ENCODE measurements around the gene CSMD2.

The CSMD2 gene

DNA sequence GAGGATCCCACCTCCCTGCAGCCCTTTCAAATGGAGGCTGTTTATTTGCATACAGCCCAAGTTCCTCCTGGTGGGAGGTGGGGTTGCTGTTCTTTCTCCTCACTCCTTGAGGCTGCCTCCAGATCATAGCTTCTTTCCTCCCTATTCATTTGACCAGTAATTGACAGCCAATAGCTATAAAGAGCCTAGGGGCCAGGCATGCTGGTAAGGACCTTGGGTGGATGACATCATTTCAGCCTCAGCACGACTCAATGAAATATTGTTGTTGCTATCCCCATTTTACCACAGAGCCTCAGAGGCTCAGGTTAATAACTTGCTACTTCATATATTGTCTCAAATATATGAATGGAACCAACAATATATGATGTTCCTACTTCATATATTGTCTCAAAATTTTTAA, 661.5 kb downstream of the CSMD2 start:
- Mint-ChIP-seq H3K4me3 (no peak overlapping the region), H3K36me3 (ENCODE audit: insufficient read depth) (no peaks in the 10 kb centered on the region), H3K4me1 (ENCODE audit: low read depth in 2 of 2) (no peaks in the 10 kb centered on the region), H3K27me3 (no peaks in the 10 kb centered on the region), H3K27ac (no peak overlapping the region), H3K9me3 (peaks cover 0 to 1% of the 10 kb centered on the region in 2 donors)
- no peak for ATAC-seq (replicated peaks)
- no peak for DNase-seq

DNA sequence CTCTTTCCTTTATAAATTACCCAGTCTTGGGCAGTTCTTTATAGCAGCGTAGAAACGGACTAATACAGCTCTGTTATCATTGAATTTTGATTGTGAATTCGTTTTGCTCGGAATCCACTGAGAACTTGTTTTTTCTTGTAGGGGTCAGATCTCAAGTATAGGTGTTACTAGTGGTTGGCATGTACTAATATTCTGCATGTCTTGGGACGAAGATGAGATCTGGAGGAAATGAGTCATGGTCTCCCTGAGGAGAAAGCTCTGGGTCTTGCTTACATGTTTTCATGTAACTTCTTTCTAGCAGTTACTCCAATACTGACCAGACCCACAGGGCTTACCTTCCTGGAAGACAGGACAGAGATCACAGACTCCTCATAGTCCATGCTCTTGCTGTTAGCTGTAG, 662.3 kb downstream of the CSMD2 start:
- peaks cover 1 to 2% of the 10 kb centered on the region in 2 donors for H3K9me3 Mint-ChIP-seq
- ATAC-seq (replicated peaks) (no peak), DNase-seq (no peak)
- no peaks in the 10 kb centered on the region for H3K36me3 Mint-ChIP-seq (ENCODE audit: insufficient read depth)
- H3K27me3 Mint-ChIP-seq = no peaks in the 10 kb centered on the region
- no peak overlapping the region for H3K27ac Mint-ChIP-seq
- no peak overlapping the region for H3K4me3 Mint-ChIP-seq
- H3K4me1 Mint-ChIP-seq (ENCODE audit: low read depth in 2 of 2) = no peaks in the 10 kb centered on the region

DNA sequence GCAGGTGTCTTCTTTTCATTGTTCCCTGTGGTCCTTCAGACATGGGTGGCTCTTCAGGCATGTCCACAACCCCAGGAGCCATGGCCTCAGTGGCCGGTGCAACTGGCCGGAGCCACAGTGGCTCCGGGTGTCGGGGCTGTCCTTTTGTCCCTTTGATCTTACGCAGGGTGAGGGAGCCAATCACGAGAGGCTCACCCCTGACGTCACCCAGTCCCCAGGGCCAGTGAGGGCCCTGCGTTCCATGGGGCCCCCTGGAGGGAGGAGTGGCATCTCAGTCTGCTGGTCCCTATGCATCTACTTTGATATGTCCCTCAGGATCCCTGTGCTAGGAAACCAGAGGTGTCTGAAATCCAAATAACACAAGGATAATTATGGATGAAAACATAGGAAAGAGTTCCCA, 663.3 kb downstream of the CSMD2 start:
- H3K27me3 Mint-ChIP-seq = no peaks in the 10 kb centered on the region
- H3K9me3 Mint-ChIP-seq = peaks cover 1 to 12% of the 10 kb centered on the region in 2 donors
- no peak overlapping the region for H3K27ac Mint-ChIP-seq
- ATAC-seq (replicated peaks) = no peak
- H3K4me1 Mint-ChIP-seq (ENCODE audit: low read depth in 2 of 2) = no peaks in the 10 kb centered on the region
- no peak for DNase-seq
- no peaks in the 10 kb centered on the region for H3K36me3 Mint-ChIP-seq (ENCODE audit: insufficient read depth)
- no peak overlapping the region for H3K4me3 Mint-ChIP-seq

DNA sequence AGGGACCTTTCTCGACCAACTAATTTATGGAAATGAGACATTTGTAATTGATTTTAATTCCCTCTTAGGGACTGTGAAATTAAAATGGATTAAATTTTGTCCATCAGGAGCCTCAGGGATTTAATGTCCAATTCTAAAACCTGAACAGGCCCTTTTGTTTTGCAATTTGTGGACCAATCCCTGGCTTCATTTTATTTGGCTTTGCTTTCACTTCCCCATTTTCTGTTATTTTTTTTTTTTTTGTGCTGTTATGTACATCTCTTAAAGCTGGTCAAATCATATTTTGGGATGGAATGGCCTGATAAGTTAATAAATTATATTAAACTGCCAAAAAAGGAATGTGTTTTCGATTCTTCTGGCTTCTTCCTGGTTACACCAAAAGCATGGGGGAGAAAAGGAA, 663.7 kb downstream of the CSMD2 start:
- Mint-ChIP-seq H3K36me3 (ENCODE audit: insufficient read depth) (no peaks in the 10 kb centered on the region), H3K4me1 (ENCODE audit: low read depth in 2 of 2) (no peaks in the 10 kb centered on the region), H3K4me3 (no peak overlapping the region), H3K9me3 (peaks cover 1 to 12% of the 10 kb centered on the region in 2 donors), H3K27ac (no peak overlapping the region), H3K27me3 (no peaks in the 10 kb centered on the region)
- ATAC-seq (replicated peaks) (no peak), DNase-seq (no peak)

DNA sequence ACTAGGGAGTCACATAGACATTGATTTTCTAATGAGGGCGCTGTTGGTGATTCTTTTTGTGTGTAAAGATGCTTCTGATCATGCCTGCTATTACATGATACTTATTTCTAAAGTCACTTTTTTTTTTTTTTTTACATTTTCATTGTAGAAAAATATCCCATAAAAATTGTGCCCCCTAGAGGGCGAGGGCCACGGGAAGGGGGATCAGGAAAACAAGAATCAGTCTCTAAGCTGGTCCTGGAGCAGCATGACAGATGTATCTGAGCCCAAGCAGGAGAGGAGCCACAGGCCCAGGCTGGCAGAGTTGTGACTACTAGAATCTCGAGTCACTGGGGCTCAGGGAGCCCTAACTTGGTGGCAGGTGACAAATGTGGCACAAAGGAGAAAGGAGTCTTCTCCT, 664.5 kb downstream of the CSMD2 start:
- Mint-ChIP-seq H3K4me1 (ENCODE audit: low read depth in 2 of 2) (no peaks in the 10 kb centered on the region), H3K27ac (no peak overlapping the region), H3K27me3 (no peaks in the 10 kb centered on the region), H3K4me3 (no peak overlapping the region), H3K36me3 (ENCODE audit: insufficient read depth) (no peaks in the 10 kb centered on the region), H3K9me3 (peaks cover 1 to 12% of the 10 kb centered on the region in 2 donors)
- ATAC-seq (replicated peaks) (no peak), DNase-seq (no peak)

DNA sequence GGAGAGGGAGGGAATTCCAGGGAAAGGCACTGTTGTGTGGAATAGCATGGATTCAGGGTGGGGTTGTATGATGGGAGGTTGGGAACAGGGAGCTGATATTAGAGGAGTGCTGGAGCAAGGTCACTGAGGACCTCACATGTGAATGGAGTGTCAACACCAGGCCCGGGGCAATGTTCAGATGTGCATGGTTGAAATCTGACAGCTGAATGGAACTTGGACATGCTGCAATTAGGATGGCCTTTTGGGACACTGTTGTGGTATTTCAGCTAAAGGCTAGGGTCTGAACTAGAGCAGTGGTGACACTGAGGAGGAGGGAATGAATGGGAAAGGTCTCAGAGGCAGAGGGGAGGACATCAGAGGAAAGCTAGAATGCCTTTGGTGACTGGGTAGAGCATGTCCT, 667.6 kb downstream of the CSMD2 start:
- Mint-ChIP-seq H3K27ac (no peak overlapping the region), H3K36me3 (ENCODE audit: insufficient read depth) (no peaks in the 10 kb centered on the region), H3K4me1 (ENCODE audit: low read depth in 2 of 2) (no peaks in the 10 kb centered on the region), H3K9me3 (peaks cover 10 to 26% of the 10 kb centered on the region in 2 donors), H3K4me3 (no peak overlapping the region), H3K27me3 (no peaks in the 10 kb centered on the region)
- ATAC-seq (replicated peaks) (no peak), DNase-seq (no peak)

DNA sequence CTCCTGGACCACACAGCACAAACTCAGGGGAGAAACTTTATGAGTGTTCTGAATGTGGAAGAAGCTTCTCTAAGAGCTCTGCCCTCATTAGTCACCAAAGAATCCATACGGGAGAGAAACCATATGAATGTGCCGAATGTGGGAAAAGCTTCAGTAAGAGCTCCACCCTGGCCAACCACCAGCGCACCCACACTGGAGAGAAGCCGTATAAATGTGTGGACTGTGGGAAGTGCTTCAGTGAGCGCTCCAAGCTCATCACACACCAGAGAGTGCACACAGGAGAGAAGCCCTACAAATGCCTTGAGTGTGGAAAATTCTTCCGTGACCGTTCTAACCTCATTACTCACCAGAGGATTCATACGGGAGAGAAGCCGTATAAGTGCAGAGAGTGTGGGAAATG, 670.1 kb downstream of the CSMD2 start:
- peaks cover 12 to 26% of the 10 kb centered on the region in 2 donors for H3K9me3 Mint-ChIP-seq
- no peak overlapping the region for H3K27ac Mint-ChIP-seq
- no peaks in the 10 kb centered on the region for H3K27me3 Mint-ChIP-seq
- H3K36me3 Mint-ChIP-seq (ENCODE audit: insufficient read depth) = no peaks in the 10 kb centered on the region
- H3K4me1 Mint-ChIP-seq (ENCODE audit: low read depth in 2 of 2) = no peaks in the 10 kb centered on the region
- no peak for ATAC-seq (replicated peaks)
- no peak for DNase-seq
- H3K4me3 Mint-ChIP-seq = no peak overlapping the region

DNA sequence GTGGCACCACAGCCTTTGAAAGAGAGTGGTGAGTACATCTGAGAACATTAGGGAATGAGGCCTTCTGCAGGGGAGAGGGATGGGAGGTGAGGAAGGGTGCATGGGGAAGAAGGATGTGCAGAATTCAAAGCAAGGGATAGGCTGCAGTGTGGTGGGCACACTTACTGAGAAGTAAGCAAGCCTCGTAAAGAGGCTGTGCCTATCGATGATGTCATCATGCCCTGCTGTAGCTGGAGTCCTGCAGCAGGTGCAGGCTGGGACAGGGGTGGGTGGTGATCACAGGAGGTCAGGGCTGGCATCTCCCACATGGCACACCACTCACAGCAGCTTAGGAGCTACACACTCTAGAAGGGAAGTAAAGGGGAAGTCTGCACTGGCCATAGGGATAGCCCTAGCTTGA, 676.4 kb downstream of the CSMD2 start:
- no peaks in the 10 kb centered on the region for H3K4me1 Mint-ChIP-seq (ENCODE audit: low read depth in 2 of 2)
- no peak overlapping the region for H3K4me3 Mint-ChIP-seq
- no peak overlapping the region for H3K27ac Mint-ChIP-seq
- H3K36me3 Mint-ChIP-seq (ENCODE audit: insufficient read depth) = peaks cover 10% of the 10 kb centered on the region
- no peak for ATAC-seq (replicated peaks)
- H3K27me3 Mint-ChIP-seq = no peaks in the 10 kb centered on the region
- no peak for DNase-seq
- H3K9me3 Mint-ChIP-seq = peaks cover 2 to 3% of the 10 kb centered on the region in 2 donors

DNA sequence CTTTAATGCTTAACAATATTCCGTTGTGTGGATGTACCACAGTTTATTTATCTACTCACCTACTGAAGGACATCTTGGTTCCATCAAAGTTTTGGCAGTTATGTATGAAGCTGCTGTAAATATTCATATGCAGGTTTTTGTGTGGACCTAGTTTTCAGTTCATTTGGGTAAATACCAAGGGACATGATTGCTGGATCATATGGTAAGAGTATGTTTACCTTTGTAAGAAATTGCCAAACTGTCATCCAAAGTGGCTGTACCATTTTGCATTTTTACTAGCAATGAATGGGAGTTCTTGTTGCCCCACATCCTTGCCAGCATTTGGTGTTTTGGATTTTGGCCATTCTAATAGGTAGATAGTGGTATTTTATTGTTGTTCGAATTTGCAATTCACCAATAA, 682.6 kb downstream of the CSMD2 start:
- Mint-ChIP-seq H3K27ac (no peak overlapping the region), H3K4me1 (ENCODE audit: low read depth in 2 of 2) (peaks cover 0 to 7% of the 10 kb centered on the region in 2 donors), H3K36me3 (ENCODE audit: insufficient read depth) (peaks cover 7% of the 10 kb centered on the region), H3K27me3 (no peaks in the 10 kb centered on the region), H3K4me3 (no peak overlapping the region), H3K9me3 (no peaks in the 10 kb centered on the region)
- DNase-seq (no peak), ATAC-seq (replicated peaks) (no peak)

DNA sequence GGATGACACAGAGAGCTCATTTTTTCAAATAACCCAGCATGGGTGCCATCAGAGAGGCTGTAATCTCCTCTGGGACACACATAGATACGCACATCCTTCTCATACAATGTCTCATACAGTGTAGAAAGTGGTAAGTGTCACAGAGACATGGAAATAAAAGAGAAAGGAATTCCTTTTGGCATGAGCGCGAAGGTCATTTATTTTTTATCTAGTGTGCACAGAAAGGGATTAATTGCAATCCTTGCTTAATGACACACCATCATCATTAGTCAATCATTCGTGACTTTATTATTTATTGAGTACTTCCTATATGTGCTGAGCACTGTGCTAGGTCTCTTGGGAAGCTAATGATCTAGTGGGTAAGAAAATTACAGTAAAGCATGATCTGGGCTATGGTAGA, 687.6 kb downstream of the CSMD2 start:
- Mint-ChIP-seq H3K4me1 (ENCODE audit: low read depth in 2 of 2) (peaks cover 12 to 13% of the 10 kb centered on the region in 2 donors), H3K27ac (no peak overlapping the region), H3K27me3 (no peaks in the 10 kb centered on the region), H3K4me3 (no peak overlapping the region), H3K9me3 (no peaks in the 10 kb centered on the region), H3K36me3 (ENCODE audit: insufficient read depth) (peaks cover 5% of the 10 kb centered on the region)
- DNase-seq = no peak
- no peak for ATAC-seq (replicated peaks)

DNA sequence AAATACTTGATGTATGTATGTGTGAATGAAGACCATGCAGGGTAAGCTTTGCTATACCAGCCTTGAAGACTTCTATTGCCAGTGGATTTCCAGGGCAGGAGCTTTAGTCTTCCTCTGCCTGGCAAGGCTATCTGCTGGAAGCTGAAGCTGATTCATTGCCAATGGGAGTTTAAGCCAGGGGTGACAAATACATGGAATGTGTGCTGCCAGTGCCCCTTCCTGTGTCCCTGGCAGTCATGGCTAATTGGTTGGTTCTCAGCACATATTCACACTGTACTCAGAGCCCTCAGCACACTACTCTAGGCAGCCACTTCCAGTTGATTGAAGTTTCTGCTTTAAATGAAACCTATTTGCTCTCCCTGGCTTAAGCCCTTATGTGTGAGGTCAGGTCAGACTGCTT, 691.1 kb downstream of the CSMD2 start:
- H3K27me3 Mint-ChIP-seq = no peaks in the 10 kb centered on the region
- no peaks in the 10 kb centered on the region for H3K9me3 Mint-ChIP-seq
- H3K27ac Mint-ChIP-seq = peak overlapping the region in 1 of 2 donors; percentile 96
- H3K4me3 Mint-ChIP-seq = no peak overlapping the region
- no peak for ATAC-seq (replicated peaks)
- DNase-seq = no peak
- H3K4me1 Mint-ChIP-seq (ENCODE audit: low read depth in 2 of 2) = peaks cover 22% of the 10 kb centered on the region in 2 donors
- peaks cover 5% of the 10 kb centered on the region for H3K36me3 Mint-ChIP-seq (ENCODE audit: insufficient read depth)

DNA sequence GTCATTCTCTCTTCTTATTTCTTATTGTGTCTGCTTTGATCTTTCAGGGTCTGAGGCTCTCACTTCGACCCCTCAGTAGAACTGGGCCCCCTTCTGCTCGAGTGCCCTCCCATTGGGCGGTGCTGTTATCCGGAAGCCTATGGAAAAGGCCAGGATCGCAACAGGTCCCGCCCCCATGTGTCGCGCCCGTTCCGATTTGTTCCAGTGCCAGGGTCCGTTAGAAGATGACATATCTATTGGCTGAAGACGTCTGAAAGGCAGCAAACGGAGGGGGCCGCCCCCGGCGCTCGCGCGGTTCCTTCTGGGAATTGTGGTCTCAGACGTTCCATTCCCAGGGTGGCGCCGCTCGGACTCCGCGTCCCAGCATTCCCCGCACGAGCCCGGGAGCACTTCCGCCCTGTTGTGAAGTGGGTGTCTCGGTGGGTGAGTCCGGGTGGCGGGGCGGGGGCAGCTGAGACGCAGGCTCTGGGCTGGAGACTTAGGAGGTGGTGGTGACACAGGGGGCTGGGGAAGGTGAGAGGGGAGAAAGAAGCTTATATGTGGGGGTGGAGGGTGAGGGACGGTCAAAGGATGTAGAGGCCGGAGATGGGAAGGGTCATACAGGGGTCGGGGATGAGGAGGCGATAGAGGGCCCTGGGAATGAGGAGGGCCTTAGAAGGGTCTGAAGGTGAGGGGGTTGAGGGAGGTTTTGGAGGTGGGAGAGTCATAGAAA, 692.6 kb downstream of the CSMD2 start, which contains the start of gene ZSCAN20:
TSS of gene ZSCAN20 (plus strand) at position 377 of the 712 bp plus-strand sequence. CDS start 6,644 bp downstream, outside the sequence.
- H3K4me1 Mint-ChIP-seq (ENCODE audit: low read depth in 2 of 2) = peaks cover 16 to 22% of the 10 kb centered on the region in 2 donors
- ATAC-seq (replicated peaks) = peak; percentile 92
- H3K4me3 Mint-ChIP-seq = peak within 1 kb of the TSS; percentile 87 to 91
- peak within 1 kb of the TSS; percentile 92 to 96 for H3K27ac Mint-ChIP-seq
- peak; percentile 66 to 73 (median 67) for DNase-seq
- no peaks in the 10 kb centered on the region for H3K9me3 Mint-ChIP-seq
- H3K36me3 Mint-ChIP-seq (ENCODE audit: insufficient read depth) = peaks cover 8% of the 10 kb centered on the region
- no peaks in the 10 kb centered on the region for H3K27me3 Mint-ChIP-seq

DNA sequence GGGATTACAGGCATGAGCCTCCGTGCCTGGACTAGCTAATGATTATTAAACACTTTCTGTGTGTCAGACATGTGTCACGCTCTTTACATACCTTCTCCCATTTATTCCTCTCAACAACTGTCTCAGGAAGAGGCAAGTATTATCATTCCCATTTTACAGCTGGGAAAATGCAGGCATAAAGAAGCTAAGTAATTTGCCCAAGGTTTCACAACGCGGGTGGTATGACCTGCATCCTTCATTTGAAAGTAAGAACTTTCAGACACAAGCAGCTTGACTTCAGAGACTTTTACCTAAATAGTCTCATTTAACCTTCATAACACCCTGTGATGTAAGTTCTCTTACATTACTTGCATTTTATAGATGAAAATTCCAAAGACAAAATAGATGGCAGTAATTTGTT, 693.6 kb downstream of the CSMD2 start:
- no peaks in the 10 kb centered on the region for H3K9me3 Mint-ChIP-seq
- no peak overlapping the region for H3K27ac Mint-ChIP-seq
- peaks cover 8% of the 10 kb centered on the region for H3K36me3 Mint-ChIP-seq (ENCODE audit: insufficient read depth)
- no peak for DNase-seq
- H3K4me3 Mint-ChIP-seq = no peak overlapping the region
- peaks cover 16 to 22% of the 10 kb centered on the region in 2 donors for H3K4me1 Mint-ChIP-seq (ENCODE audit: low read depth in 2 of 2)
- ATAC-seq (replicated peaks) = no peak
- H3K27me3 Mint-ChIP-seq = peaks cover 1 to 3% of the 10 kb centered on the region in 2 donors

DNA sequence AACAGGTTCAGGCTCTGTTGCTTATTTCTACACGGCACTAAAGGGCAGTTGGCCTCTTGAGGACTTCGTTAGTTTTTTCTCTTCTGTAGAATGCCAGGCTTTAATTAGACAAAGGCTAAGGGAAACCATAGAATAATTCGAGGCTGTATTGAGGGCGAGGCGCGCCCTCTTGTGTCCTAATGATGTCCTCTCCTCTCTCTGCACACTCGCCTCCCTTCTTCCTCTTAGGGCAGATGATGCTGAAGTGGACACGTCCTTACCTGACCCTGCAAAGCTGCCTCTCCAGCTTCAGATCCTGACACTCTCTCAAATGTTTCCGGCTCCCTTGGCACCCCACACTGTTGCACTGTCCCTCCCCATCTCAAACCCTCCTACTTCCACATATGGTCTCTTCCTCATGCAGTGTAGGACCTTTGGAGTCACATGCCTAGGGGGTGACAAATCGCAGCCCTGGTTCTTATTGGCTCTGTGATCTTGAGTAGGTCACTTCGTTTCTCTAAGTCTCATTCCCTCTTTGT, 694.5 kb downstream of the CSMD2 start:
- Mint-ChIP-seq H3K27ac (no peak overlapping the region), H3K36me3 (ENCODE audit: insufficient read depth) (peaks cover 8% of the 10 kb centered on the region), H3K4me3 (no peak overlapping the region), H3K27me3 (peaks cover 4 to 9% of the 10 kb centered on the region in 2 donors), H3K4me1 (ENCODE audit: low read depth in 2 of 2) (peaks cover 16 to 22% of the 10 kb centered on the region in 2 donors), H3K9me3 (no peaks in the 10 kb centered on the region)
- ATAC-seq (replicated peaks) (peak; percentile 60), DNase-seq (peak; percentile 33 to 44 (median 43))

Data from effector memory CD8-positive, alpha-beta T cell (primary cell).